ENCODE results near the gene ABLIM2.
"Not testable (repeated sequence)": the region's sequence is repeated elsewhere in the genome, so short reads cannot be mapped to it uniquely, and the experiment has no call there.

The ABLIM2 gene

GRCh38 chr4:8142556-8142955 is 16.1 kb downstream of the ABLIM2 start:
- no peak for DNase-seq (ENCODE audit: low read depth in 1 of 2, low spot score in 1 of 2)

- DNase-seq (ENCODE audit: low read depth in 1 of 2, low spot score in 1 of 2): no peak
Measured at GRCh38 chr4:8141935-8142334, 16.7 kb downstream of the ABLIM2 start.

DNA sequence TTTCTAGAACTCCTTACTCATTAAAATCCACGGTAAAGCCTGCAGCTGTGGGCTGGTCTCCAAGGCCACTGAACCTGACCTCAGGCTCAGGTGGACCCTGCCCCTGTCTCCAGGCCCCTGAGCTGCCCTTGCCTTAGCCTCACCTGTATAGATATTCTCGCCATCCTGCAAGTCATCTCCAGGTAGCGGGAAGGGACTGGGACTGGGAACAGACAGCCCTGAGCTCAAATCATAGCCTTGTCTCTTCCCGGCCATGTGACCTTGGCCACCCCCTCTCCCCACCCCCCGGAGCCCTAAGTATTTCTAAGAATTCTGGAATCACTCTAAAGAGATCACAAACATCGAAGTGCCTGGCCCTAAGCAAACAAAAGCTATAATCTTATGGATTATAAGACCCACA is 17.7 kb downstream of the ABLIM2 start:
- DNase-seq (ENCODE audit: low read depth in 1 of 2, low spot score in 1 of 2): no peak

DNA sequence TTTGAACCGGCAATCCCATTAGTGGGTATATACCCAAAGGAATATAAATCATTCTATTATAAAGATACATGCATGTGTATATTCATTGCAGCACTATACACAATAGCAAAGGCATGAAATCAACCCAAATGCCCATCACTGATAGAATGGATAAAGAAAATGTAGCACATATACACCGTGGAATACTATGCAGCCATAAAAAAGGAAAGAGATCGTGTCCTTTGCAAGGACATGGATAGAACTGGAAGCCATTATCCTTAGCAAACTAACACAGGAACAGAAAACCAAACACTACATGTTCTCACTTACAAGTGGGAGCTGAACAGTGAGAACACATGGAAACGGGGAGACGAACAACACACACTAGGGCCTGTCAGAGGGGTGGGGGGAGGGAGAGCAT is 18.9 kb downstream of the ABLIM2 start:
- DNase-seq (ENCODE audit: low read depth in 1 of 2, low spot score in 1 of 2): not testable (repeated sequence)

GRCh38 chr4:8136972-8137710 is 21.5 kb downstream of the ABLIM2 start:
- DNase-seq (ENCODE audit: low read depth in 1 of 2, low spot score in 1 of 2): no peak

GRCh38 chr4:8136529-8136928 is 22.1 kb downstream of the ABLIM2 start:
- no peak for DNase-seq (ENCODE audit: low read depth in 1 of 2, low spot score in 1 of 2)

DNA sequence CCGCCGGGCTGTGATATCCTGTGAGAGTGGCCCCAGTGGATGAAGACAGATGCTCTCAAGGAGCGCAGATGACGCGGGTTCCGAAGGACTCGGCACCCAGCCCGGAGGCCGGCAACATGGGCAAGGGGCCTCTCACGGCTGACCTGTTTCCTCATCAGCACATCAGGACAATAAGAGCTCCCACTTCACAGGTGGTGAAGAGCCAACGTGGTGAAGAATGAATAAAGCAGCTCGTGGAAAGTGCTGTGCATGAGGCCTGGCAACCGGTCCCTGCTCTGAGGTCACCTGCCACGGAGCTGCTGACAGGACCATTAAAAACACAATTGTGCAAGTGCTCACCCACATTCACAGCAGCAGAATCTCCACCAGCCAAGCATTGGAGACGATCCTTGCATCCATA is 22.9 kb downstream of the ABLIM2 start:
- no peak for DNase-seq (ENCODE audit: low read depth in 1 of 2, low spot score in 1 of 2)

GRCh38 chr4:8133897-8134563 is 24.6 kb downstream of the ABLIM2 start:
- DNase-seq (ENCODE audit: low read depth in 1 of 2, low spot score in 1 of 2): no peak

DNA sequence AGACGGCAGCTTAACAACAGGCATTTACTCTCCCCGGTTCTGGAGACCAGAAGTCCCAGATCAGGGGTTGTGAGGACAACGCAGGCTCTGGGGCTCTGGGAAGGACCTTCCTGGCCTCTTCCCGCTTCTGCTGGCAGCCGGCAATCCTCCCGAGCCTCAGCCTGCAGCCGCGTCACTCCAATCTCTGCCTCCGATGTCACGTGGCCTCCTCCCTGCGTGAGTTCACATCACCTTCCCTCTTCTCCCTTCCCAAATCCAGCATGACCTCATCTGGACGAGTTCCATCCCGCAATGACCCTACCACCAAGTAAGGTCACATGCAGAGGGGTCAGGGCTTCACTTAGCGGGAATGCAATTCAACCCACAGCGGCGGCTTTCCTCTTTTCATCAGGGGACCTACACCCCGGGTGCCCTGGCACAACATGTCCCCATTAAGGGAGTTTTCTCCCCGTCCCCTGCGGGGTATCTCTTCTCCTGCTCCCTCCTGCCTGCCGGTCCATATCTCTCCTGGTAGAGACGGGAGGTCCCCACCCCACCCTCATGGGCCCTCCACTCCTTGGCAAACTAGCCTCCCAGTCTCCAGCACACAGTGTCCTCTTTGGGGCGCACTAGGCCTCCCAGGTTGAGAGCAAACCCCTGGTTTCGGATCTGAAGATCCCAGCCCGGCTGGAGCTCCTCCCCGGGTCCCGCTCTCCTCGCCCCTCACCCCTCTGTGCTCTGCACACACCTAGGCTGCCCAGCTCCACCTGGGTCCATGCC is 25.5 kb downstream of the ABLIM2 start:
- no peak for DNase-seq (ENCODE audit: low read depth in 1 of 2, low spot score in 1 of 2)

DNA sequence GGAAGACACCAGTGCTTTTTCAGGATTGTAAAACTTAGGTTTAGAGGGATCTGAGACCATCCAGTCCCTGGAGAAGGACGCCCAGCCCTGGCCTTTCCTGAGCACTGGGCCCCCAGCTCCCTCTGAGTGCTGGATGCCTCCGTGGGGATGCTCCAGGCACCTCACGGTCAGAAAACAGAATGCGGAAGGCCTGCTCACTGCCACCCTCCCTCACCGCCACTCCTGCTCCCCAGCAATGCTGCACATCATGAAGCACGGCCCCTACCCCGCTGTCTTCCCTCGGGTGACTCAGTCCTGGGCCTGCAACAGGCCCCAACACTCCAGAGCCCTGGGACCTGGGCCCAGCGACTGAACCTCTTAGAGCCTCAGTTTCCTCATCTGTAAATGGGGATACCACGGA is 26.2 kb downstream of the ABLIM2 start:
- no peak for DNase-seq (ENCODE audit: low read depth in 1 of 2, low spot score in 1 of 2)

DNA sequence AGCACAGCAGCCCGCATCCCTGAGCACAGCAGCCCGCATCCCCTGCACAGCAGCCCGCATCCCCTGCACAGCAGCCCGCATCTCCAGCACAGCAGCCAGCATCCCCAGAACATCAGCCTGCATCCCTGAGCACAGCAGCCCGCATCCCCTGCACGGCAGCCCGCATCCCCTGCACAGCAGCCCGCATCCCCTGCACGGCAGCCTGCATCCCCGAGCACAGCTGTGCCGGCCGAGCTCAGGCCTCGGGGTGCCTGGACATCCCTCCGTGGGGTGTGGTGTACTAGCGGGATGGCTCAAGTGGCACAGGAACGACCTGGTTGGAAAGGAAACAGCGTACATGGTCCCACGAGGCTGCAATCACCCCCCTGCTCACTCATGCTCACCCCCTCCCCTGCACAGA is 26.8 kb downstream of the ABLIM2 start:
- no peak for DNase-seq (ENCODE audit: low read depth in 1 of 2, low spot score in 1 of 2)

- no peak for DNase-seq (ENCODE audit: low read depth in 1 of 2, low spot score in 1 of 2)
Measured at GRCh38 chr4:8131210-8131609, 27.4 kb downstream of the ABLIM2 start.

DNA sequence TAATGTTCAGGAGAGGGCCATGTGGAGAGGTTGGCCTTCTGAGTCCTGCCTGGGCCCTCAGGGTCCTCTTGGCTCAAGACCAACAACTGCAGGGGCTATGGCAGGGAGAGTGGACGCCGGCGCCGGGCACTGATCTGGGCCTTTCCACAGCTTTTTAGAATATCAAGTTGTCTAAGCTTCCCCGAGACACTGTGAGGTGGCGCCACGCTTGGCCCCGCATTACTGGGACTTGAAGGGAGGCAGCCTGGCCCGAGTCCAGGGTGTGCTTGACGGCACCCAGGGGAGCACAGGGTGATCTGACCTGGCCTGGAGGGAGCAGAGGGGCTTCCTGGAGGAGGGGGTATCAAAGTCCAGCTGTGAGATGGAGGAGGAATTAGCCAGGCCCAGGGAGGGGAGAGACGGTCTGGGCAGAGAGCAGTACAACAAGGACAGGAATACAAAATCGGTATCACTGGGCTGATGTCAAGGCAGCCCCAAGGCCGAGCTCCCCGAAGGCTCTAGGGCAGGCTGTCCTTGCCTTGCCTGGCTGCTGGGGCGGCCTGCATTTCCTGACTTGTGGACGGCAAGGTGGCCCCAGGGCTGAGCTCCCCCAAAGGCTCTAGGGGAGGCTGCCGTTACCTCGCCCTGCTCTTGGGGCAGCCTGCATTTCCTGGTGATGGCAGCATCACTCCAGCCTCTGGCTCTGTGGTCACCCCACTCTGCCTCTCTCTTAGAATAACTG is 28.1 kb downstream of the ABLIM2 start:
- DNase-seq (ENCODE audit: low read depth in 1 of 2, low spot score in 1 of 2): no peak

GRCh38 chr4:8129785-8130184 is 28.8 kb downstream of the ABLIM2 start:
- DNase-seq (ENCODE audit: low read depth in 1 of 2, low spot score in 1 of 2): no peak

- no peak for DNase-seq (ENCODE audit: low read depth in 1 of 2, low spot score in 1 of 2)
Measured at GRCh38 chr4:8129136-8129535, 29.5 kb downstream of the ABLIM2 start.

DNA sequence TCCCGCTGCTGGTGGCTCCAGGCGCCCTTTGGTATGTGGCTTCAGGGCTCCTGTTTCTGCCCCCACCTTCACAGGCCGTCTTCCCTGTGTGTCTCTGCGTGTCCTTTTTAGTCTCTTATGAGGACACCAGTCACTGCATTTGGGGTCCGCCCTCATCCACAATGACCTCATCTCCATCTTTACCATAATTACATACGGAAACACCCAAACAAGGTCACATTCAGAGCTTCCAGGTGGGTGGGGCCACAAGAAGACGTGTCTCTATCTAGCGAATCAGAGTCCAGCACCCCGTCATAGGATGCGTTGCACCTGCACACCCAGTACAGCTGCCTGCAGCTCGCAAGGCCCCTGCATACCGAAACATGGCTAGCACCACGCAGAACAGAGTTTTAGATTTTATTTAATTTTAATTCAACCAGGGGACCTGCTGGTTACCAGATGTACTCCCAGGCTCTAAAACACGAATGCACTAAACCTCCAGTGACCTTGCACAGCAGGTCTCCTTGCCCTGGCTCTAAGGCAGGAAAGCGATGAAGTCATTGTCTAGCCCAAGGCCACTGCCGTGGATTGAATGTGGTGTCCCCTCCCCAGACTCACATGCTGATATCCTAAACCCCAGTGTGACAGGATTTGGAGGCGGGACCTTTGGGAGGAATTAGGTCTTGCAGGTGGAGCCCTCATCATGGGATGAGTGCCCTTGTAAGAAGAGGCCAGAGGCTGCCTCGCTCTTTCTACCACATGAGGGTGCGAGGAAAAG is 30.3 kb downstream of the ABLIM2 start:
- no peak for DNase-seq (ENCODE audit: low read depth in 1 of 2, low spot score in 1 of 2)

GRCh38 chr4:8127051-8127826 is 31.4 kb downstream of the ABLIM2 start:
- DNase-seq (ENCODE audit: low read depth in 1 of 2, low spot score in 1 of 2): no peak

DNA sequence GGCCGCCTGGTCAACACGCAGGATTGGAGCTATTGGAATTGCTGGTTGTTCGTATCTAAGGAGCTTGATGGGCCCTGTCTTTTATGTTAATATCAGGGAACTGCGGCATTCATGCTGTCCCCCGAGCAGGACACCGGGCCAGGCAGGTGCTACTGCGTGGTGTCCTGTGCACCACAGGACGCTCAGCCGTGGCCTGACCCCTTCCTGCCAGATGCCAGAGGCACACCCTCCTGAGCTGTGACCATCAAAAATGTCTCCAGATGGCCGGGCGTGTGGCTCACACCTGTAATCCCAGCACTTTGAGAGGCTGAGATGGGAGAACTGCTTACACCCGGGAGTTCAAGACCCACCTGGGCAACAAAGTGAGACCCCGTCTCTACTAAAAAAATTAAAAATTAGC is 32.1 kb downstream of the ABLIM2 start:
- DNase-seq (ENCODE audit: low read depth in 1 of 2, low spot score in 1 of 2): no peak

GRCh38 chr4:8125526-8126056 is 33.0 kb downstream of the ABLIM2 start:
- no peak for DNase-seq (ENCODE audit: low read depth in 1 of 2, low spot score in 1 of 2)

DNA sequence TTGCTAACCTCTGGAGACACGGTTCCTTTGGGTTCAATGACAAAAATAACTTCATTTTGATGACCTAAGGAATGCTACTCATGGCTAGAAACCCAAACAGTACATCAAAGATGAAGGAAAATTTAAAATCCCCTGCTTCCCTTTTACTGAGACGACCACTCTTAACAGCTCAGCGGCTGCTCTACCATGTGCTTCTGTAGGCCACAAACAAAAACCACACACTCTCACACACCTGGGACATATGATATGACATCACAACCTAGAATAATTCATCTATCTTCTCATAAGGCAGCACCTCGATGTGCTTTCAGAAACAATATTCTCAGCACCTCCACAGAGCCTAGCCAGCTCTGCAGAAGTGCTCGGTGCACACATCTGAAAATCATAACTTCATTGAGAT is 34.7 kb downstream of the ABLIM2 start:
- no peak for DNase-seq (ENCODE audit: low read depth in 1 of 2, low spot score in 1 of 2)

Data from stimulated activated CD4-positive, alpha-beta T cell treated with anti-CD3 and anti-CD28 coated beads, Interleukin-15, amount 100 ng/mL, for 1 hour (primary cell).